Fibroblast of the aortic adventitia (primary cell): ENCODE results near the gene LENG1. TPM values are rescaled to one million over a fixed set of nuclear protein-coding genes. Genes with fewer than 3 reads are reported as not detected.
A peak's percentile ranks its signal among the peaks of the same experiment; 100 is the strongest.

Experiments
- DNase-seq: peaks from one replicate; pipeline ENCODE4 v3.0.0-alpha.2; 2010; ENCODE audit warnings: low read depth
- H3K4me3 ChIP-seq: 2 replicates; pipeline ENCODE4 v1.5.1; 2011; ENCODE audit warnings: low read depth, mild to moderate bottlenecking, control low read depth, low read length, moderate library complexity
- CTCF ChIP-seq: IDR thresholded peaks from 2 replicates; pipeline ENCODE4 v1.5.1; 2011; ENCODE audit warnings: mild to moderate bottlenecking, low read length, control low read depth, inconsistent platforms; ENCODE audit not compliant: insufficient read depth
- total RNA-seq: library from RNA; depleted of rRNA; stranded (reverse); fragments of >200 nt; gene quantifications from 2 replicates; pipeline ENCODE4 v1.2.3, GENCODE V29; 2012; ENCODE audit warnings: low replicate concordance

The LENG1 gene
- total RNA-seq, 1 donor = 4.4 TPM

- no peak overlapping the region for H3K4me3 ChIP-seq
- no peak for TF ChIP-seq CTCF
- DNase-seq = no peak
Observed at GRCh38 chr19:54169149-54169740, 9.7 kb upstream of the LENG1 start.

GRCh38 chr19:54168174-54168917 is 8.8 kb upstream of the LENG1 start:
- DNase-seq = peak; percentile 84
- TF ChIP-seq CTCF = peak; percentile 94
- H3K4me3 ChIP-seq = no peak overlapping the region

GRCh38 chr19:54165222-54165621 is 5.7 kb upstream of the LENG1 start:
- no peak for DNase-seq
- H3K4me3 ChIP-seq = no peak overlapping the region
- TF ChIP-seq CTCF = no peak

- peak; percentile 27 for DNase-seq
- TF ChIP-seq CTCF = no peak
- H3K4me3 ChIP-seq = no peak overlapping the region
Observed at GRCh38 chr19:54164369-54165068, 5.0 kb upstream of the LENG1 start.

GRCh38 chr19:54162884-54163283 is 3.4 kb upstream of the LENG1 start:
- DNase-seq = no peak
- H3K4me3 ChIP-seq = no peak overlapping the region
- TF ChIP-seq CTCF = no peak

- H3K4me3 ChIP-seq = peak overlapping the region; percentile 67
- no peak for TF ChIP-seq CTCF
- DNase-seq = peak; percentile 48
Observed at GRCh38 chr19:54162241-54162805, 2.8 kb upstream of the LENG1 start.
